ENCODE measurements around the gene SEMA4C.
A peak's percentile ranks its signal among the peaks of the same experiment; 100 is the strongest.
"Not testable (repeated sequence)": the region's sequence is repeated elsewhere in the genome, so short reads cannot be mapped to it uniquely, and the experiment has no call there.

Gene SEMA4C

GRCh38 chr2:96898135-96898505, 28.2 kb upstream of the SEMA4C start:
- no peak for DNase-seq

DNA sequence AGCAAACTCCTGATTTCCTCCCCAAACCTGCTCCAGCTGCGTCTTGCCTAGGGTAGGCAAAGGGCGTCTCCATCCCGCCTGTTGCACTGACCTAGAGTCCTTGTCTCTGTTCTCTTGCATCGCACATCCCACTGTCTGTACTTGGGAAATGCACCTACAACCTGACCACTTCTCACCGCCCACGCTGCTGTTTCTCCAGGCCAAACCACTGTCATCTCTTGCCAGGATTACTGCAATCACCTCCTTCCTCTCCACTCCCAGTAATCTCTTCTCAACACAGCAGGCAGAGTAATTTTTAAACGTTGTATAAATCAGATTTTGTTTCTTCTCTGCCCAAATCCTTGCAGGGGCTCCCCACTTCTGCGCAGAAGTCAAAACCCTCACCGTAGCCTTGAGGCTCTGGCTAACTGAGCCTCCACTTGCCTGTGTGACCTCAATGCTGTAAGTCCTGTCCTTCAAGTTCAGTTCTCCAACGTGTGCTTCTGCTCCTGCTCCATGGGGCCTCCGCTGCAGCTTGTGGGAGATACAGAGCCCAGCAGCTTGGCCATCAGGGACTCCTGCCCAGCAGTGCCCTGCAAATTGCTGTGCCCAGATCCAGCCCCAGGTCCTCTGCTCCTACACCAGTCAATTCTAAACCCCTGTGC, 27.7 kb upstream of the SEMA4C start:
- DNase-seq, result no peak

- peak; percentile 12 to 61 for DNase-seq
These were observed 26.1 kb upstream of the SEMA4C start for GRCh38 chr2:96895746-96896651.

GRCh38 chr2:96895032-96895745, 25.3 kb upstream of the SEMA4C start:
- no peak for DNase-seq

DNA sequence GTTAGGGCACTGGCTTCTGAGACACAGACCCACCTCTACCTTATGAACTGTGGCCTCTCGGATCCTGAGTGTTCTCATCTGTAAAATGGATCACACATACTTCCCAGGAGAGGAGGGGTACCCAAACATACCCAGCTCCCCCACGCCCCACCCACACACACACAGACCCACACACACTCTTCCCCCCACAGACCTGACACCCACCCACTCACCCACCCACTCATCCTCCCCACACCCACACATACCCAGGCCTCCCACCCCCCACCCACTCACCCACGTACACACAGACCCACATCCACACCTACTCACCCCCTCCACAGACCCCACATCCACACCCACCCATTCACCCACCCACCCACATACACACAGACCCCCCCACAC, 24.3 kb upstream of the SEMA4C start:
- DNase-seq, result no peak

GRCh38 chr2:96893289-96894150, 23.6 kb upstream of the SEMA4C start:
- DNase-seq, result no peak

DNA sequence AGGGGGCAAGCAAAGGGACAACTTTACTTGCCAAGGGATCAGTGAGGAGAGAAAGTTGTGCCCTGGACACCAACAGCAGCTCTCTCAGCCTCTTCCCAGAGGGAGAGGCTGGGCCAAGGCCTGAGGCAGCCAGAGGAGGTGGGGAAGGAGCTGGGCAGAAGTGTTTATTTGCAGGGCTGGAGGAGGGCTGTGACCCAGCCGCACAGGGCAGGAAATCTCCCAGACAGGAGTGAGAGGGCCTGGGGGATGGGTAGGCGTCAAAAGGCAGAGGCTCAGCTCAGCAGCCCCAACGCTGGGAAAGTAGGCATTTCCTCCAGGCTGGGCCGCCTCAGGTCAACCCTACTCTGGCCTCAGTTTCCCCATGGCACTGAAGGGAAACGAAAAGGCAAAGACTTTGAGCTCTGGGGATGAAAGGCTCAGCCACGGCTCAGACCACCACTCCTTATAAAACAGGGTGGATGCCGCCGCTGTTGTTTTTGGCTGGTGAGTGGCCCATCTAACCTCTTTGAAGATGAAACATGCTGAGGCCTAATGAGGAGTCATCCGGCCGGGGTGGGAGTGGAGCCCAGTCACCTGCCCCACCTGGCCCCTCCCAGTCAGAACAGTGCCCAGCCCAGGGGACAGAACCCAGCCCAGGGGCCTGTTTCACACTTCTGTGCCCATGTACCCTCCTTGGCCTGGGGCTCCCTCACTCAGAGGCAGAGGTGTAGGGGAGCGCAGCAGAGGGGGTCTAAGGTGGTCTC, 21.9 kb upstream of the SEMA4C start:
- DNase-seq, result no peak

GRCh38 chr2:96890726-96891385, 21.0 kb upstream of the SEMA4C start:
- no peak for DNase-seq

GRCh38 chr2:96890252-96890651, 20.4 kb upstream of the SEMA4C start:
- DNase-seq, result no peak

DNA sequence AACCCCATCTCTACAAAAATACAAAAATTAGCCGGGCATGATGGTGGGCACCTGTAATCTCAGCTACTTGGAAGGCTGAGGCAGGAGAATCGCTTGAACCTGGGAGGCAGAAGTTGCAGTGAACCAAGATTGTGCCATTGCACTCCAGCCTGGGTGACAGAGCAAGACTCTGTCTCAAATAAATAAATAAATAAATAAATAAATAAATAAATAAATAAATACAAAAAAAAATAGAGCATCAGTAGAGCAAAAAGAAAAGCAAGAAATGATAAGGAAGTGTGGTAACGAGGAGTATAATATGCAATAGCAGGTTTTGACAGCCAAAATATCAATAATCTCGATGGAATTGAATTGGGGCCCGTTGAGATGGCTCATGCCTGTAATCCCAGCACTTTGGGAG, 19.6 kb upstream of the SEMA4C start:
- DNase-seq, result not testable (repeated sequence)

DNA sequence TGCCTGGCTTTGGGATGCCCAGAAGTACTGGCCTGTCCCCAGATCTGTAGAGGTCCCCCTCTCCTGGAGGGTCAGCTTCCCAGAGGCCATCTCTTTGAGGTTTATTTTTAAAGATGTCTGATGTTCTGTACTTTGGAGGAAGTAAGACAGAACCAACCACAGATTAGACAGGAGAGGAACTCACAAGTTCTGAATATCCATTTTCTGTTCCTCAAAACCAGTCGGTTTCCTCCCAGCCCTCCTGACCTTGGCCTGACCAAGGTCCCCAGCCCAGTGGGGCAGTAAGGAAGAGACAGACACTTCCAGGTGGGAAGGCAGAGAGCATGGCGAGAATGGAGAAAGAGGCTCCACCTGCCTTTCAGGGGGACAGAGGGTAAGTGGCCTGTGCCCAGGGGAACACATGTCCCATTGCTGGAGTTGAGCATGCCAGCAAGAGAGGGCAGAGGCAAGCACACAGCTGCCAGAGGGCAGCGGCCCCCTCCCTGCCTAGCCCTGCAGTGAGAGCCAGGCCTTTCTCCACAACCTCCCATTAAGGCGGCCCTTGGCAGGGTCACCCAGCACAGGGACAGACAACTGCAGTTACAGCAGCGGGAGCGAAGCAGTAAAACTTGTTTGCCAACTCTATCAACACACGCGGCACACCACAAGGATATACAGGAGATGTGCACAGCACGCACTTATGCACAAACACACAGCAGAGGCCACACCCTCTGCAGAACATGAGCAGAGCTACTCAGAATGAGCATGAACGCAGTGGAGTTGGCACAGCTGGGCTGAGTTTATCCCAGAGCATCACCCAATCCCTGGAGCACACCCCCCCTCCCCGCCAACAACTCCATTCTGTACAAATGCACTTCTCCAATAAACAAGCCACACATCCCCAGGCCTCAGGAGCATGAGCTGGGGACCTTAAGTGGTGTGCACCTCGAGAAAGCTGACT, 18.5 kb upstream of the SEMA4C start:
- no peak for DNase-seq

GRCh38 chr2:96887493-96888012, 17.7 kb upstream of the SEMA4C start:
- DNase-seq, result no peak

- no peak for DNase-seq
These were observed 15.8 kb upstream of the SEMA4C start for GRCh38 chr2:96885432-96886347.

- no peak for DNase-seq
These were observed 14.6 kb upstream of the SEMA4C start for GRCh38 chr2:96884299-96885094.

GRCh38 chr2:96883306-96883705, 13.4 kb upstream of the SEMA4C start:
- DNase-seq, result no peak

GRCh38 chr2:96882906-96883305, 13.0 kb upstream of the SEMA4C start:
- no peak for DNase-seq

DNA sequence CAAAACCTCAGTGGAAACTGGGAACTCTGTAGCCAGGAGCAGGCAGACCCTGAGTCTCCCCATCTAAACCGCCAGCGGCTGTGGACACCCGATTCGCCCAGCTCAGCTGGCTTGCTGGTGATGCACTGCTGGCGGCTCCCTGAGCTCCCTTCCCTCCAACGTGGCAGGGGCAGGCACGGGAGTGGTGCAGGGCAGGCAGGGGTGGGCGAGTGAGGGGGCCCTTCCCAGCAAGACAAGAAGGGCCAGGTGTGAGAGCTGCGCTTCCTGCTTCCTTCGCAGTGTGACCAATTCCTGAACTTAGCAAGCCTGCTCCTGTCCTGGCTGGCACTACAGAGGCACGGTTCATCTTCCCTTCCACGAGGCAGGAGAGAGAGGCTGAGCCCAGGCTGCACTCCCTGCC, 12.3 kb upstream of the SEMA4C start:
- DNase-seq, result no peak
